ENCODE results near the gene KRTAP5-4. TPM values are rescaled to one million over a fixed set of nuclear protein-coding genes. Genes with fewer than 3 reads are reported as not detected.

KRTAP5-4 gene
- total RNA-seq, 1 experiment from 2014 or later, result not detected

DNA sequence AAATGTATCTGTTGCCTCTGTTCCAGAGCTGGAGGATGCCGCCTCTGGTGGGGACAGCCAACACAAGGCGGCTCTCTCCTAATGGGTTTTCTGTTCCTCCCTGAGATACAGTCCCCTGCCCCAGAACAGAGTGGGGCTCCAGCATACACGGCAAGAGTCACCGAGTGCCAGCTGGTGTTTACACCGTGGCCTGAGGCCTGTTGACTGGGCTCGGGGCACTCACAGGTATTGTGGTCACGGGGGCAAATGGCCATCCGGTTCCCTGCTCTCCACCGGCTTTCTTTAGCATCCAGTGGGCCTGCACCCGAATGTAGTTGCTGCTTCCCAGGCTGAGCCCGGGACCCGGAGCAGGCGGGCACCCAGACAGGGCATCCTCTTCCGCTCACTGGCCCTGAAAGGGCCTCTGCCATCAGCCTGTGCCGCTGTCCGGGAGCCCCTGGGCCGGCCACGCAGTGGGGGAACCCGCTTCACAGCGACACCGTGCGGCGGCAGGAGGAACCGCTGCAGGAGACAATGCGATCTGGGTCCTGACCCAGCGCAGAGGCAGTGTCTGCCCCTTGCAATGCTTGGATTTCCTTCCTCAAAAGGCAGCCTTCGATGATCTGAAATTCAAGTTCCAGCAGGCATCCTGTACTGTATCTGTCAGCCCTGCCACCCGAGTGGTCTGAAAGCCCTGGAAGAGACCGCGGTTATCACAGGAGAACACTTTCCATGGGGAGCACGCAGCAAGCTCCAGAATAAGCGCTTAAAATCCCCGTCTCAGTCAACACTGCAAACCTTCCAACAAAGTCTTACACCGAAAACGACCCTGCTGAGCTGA, 6.8 kb upstream of the KRTAP5-4 start:
- TF ChIP-seq, protein P1, sequence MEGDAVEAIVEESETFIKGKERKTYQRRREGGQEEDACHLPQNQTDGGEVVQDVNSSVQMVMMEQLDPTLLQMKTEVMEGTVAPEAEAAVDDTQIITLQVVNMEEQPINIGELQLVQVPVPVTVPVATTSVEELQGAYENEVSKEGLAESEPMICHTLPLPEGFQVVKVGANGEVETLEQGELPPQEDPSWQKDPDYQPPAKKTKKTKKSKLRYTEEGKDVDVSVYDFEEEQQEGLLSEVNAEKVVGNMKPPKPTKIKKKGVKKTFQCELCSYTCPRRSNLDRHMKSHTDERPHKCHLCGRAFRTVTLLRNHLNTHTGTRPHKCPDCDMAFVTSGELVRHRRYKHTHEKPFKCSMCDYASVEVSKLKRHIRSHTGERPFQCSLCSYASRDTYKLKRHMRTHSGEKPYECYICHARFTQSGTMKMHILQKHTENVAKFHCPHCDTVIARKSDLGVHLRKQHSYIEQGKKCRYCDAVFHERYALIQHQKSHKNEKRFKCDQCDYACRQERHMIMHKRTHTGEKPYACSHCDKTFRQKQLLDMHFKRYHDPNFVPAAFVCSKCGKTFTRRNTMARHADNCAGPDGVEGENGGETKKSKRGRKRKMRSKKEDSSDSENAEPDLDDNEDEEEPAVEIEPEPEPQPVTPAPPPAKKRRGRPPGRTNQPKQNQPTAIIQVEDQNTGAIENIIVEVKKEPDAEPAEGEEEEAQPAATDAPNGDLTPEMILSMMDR (IDR thresholded peaks at IDR 0.05; ENCODE audit: unreplicated experiment), result peak; percentile 88
- Mint-ChIP-seq H3K27ac (ENCODE audit: unreplicated experiment) (no peak overlapping the region), H3K36me3 (ENCODE audit: insufficient read depth, unreplicated experiment) (no peaks in the 10 kb centered on the region), H3K4me3 (ENCODE audit: low read depth, unreplicated experiment) (no peak overlapping the region), H3K9me3 (ENCODE audit: low read depth, unreplicated experiment) (no peaks in the 10 kb centered on the region), H3K4me1 (ENCODE audit: low read depth, unreplicated experiment) (no peaks in the 10 kb centered on the region), H3K27me3 (ENCODE audit: unreplicated experiment) (peaks cover 82% of the 10 kb centered on the region)
- DNase-seq, result peak; percentile 79
- CTCF ChIA-PET, result interaction anchor here (0.6 kb wide), 1 partner anchor 158 kb away, joined by 4 read pairs; no protein-coding TSS in a partner anchor
- BruUV-seq (replicated peaks), result no TSS peak
- intact Hi-C loops (cut with micrococcal nuclease; ENCODE audit: unreplicated experiment), result no loop called here

DNA sequence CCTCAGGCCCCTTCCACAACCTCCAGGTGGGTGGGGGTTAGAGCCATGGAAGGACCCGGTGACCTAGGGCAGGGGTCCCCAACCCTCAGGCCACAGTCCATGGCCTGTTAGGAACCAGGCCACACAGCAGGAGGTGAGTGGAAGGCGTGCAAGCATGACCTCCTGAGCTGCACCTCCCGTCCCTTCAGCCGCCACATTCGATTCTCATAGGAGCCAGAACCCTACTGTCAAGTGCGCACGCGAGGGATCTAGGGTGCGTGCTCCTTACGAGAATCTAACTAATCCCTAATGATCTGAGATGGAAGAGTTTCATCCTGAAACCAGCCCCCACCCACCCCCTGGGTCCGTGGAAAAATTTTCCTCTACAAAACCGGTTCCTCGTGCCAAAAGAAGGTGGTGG, 3.6 kb upstream of the KRTAP5-4 start:
- BruUV-seq (replicated peaks), result no TSS peak
- H3K27me3 Mint-ChIP-seq (ENCODE audit: unreplicated experiment), result peaks cover 70% of the 10 kb centered on the region
- no peaks in the 10 kb centered on the region for H3K36me3 Mint-ChIP-seq (ENCODE audit: insufficient read depth, unreplicated experiment)
- H3K27ac Mint-ChIP-seq (ENCODE audit: unreplicated experiment), result no peak overlapping the region
- H3K9me3 Mint-ChIP-seq (ENCODE audit: low read depth, unreplicated experiment), result no peaks in the 10 kb centered on the region
- DNase-seq, result no peak
- CTCF ChIA-PET, result no interaction called here
- no peaks in the 10 kb centered on the region for H3K4me1 Mint-ChIP-seq (ENCODE audit: low read depth, unreplicated experiment)
- intact Hi-C loops (cut with micrococcal nuclease; ENCODE audit: unreplicated experiment), result no loop called here
- TF ChIP-seq, protein P1 (IDR thresholded peaks at IDR 0.05; ENCODE audit: unreplicated experiment), result no peak
- no peak overlapping the region for H3K4me3 Mint-ChIP-seq (ENCODE audit: low read depth, unreplicated experiment)

DNA sequence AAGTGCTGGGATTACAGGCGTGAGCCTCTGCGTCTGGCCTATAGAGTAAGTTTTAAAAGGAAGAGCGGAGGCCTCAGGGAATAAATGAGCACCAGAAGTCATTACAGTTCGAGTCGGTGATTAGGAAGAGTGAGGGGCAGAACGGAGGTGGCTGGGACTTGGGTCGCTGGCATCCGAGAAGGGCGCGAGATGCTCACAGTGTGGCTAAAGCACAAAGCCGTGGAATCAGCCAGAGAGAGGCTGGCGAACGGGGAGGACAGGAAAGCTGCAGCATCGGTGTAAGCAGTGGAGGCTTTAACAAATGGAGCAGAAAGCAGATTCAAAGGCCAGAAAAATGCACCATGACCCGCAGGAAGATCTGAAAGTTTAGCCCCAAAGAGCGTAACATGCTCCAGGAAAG, 2.7 kb upstream of the KRTAP5-4 start:
- Mint-ChIP-seq H3K27me3 (ENCODE audit: unreplicated experiment) (peaks cover 72% of the 10 kb centered on the region), H3K27ac (ENCODE audit: unreplicated experiment) (no peak overlapping the region), H3K9me3 (ENCODE audit: low read depth, unreplicated experiment) (no peaks in the 10 kb centered on the region), H3K36me3 (ENCODE audit: insufficient read depth, unreplicated experiment) (no peaks in the 10 kb centered on the region), H3K4me3 (ENCODE audit: low read depth, unreplicated experiment) (no peak overlapping the region), H3K4me1 (ENCODE audit: low read depth, unreplicated experiment) (no peaks in the 10 kb centered on the region)
- TF ChIP-seq, protein P1 (IDR thresholded peaks at IDR 0.05; ENCODE audit: unreplicated experiment), result no peak
- DNase-seq, result no peak
- no TSS peak for BruUV-seq (replicated peaks)
- intact Hi-C loops (cut with micrococcal nuclease; ENCODE audit: unreplicated experiment), result no loop called here
- CTCF ChIA-PET, result no interaction called here

DNA sequence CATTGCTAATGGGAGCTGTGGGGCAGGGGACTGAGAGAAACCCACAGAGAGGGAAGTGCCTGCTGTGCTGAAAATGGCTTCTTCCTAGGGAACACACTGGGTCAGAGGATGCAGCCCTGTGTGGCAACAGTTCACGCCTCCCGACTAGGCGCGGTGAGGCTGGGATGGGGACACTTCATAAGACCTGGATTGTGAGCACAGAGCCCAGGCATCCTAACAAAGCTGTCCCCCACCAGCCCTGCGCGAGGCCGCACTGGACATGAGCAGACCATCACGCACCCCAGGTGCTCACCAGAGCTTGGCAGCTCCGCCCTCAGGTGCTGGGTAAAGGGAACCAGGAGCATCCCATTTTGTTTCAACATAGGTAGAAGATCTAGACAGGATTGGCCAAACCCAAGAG, 1.8 kb upstream of the KRTAP5-4 start:
- TF ChIP-seq, protein P1 (IDR thresholded peaks at IDR 0.05; ENCODE audit: unreplicated experiment), result no peak
- no TSS peak for BruUV-seq (replicated peaks)
- no peak overlapping the region for H3K4me3 Mint-ChIP-seq (ENCODE audit: low read depth, unreplicated experiment)
- intact Hi-C loops (cut with micrococcal nuclease; ENCODE audit: unreplicated experiment), result no loop called here
- no peak for DNase-seq
- no peaks in the 10 kb centered on the region for H3K9me3 Mint-ChIP-seq (ENCODE audit: low read depth, unreplicated experiment)
- CTCF ChIA-PET, result no interaction called here
- H3K27ac Mint-ChIP-seq (ENCODE audit: unreplicated experiment), result no peak overlapping the region
- no peaks in the 10 kb centered on the region for H3K4me1 Mint-ChIP-seq (ENCODE audit: low read depth, unreplicated experiment)
- H3K36me3 Mint-ChIP-seq (ENCODE audit: insufficient read depth, unreplicated experiment), result no peaks in the 10 kb centered on the region
- H3K27me3 Mint-ChIP-seq (ENCODE audit: unreplicated experiment), result peaks cover 81% of the 10 kb centered on the region
